ENCODE measurements around the gene CLK3.

Gene CLK3

GRCh38 chr15:74603026-74603788, 12.4 kb upstream of the CLK3 start:
- DNase-seq (ENCODE audit: low spot score) = no peak

GRCh38 chr15:74603789-74604705, 11.6 kb upstream of the CLK3 start:
- DNase-seq (ENCODE audit: low spot score) = no peak

DNA sequence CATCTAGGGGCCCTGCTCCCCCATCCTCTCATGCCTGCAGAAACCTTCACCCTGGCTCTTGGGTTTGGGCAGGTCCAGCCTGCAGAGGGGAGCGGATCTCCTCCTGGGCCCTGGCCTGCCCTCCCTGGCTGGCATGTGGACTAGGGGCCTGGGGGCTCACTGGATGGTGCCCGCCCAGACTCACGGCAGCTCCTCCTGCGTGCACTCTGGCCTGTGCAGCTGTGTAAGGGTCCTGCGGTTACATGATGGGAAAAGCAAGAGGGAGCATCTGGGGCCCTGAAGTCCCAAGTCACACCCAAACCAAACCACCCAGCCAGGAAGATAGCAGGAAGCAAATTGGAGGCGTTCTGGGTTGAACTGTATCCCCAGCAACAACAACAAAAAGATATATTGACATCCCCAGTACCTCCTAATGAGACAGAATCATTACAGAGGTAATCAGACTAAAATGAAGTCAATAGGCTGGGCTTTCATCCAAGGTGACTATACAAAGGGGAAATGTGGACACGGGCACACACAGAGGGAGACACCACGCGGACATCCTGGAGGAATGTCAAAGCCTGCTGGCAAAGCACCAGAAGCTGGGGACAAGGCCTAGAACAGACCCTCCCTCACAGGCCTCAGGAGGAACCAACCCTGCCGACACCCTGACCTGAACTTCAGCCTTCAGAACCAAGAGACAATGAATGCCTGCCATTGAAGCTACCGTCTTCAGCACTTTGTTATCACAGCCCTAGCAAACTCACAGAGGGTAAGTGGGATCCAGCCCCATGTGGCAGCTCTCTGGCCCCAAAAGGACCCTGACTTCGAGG, 10.4 kb upstream of the CLK3 start:
- DNase-seq (ENCODE audit: low spot score) = no peak

GRCh38 chr15:74605795-74606150, 9.9 kb upstream of the CLK3 start:
- DNase-seq (ENCODE audit: low spot score) = no peak

GRCh38 chr15:74608786-74609185, 6.8 kb upstream of the CLK3 start:
- no peak for DNase-seq (ENCODE audit: low spot score)

DNA sequence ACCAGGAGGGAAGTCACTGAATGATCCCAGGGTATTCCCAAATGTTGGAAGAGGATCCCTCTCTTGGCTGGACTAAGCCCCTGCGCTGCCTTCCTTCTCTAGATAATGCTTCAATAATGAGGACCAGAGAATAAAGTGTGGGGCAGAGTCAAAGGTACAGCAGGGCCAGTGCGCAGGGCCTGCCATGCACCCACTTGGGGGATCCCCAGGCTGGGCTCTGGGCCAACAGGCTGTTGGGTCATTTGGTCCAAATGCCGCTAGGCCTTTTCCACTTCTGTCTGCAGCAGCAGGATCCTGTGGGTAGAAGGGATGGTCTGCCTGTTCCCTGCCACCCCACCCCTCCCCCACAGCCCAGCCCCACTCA, 5.7 kb upstream of the CLK3 start:
- DNase-seq (ENCODE audit: low spot score) = no peak

- DNase-seq (ENCODE audit: low spot score) = no peak
Observed at GRCh38 chr15:74610302-74610951, 5.2 kb upstream of the CLK3 start.

DNA sequence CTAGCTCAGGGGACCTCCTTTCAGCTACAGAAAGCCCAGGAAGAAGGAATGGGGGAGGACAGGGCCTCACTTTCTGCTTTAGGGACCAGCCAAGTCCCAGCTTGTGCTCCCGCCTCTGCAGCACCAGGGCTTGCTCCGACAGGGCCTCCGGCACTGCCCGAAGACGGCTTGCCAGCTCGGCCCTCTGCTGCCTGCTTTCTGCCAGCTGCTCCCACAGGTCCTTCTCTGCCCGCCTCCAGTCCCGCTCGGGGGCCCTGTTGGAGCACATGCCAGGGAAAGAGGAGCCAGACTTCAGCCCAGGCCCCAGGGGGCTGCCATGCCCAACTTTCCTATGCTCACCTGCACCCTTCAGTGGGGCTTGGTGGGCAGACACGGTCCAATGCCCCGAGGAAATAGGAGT, 4.3 kb upstream of the CLK3 start:
- no peak for DNase-seq (ENCODE audit: low spot score)

DNA sequence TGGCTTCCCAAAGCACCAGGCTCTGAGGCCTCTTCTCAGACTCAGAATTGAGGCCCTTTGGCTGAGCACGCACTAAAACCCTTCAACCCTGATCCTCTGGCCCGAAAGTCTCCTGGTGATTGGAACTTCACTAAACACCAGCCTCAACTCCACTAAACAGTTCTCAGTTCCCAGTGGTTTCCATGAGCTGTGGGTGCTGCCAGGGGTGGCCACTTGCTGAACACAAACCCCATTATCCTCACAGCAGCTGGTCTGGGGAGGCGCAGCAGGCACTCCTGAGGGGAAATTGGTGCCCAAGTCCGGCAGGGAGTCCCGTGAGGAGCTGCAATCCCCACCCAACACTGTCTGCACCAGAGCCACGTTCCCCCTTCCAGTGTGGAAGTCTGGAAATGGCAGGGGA, 3.8 kb upstream of the CLK3 start:
- no peak for DNase-seq (ENCODE audit: low spot score)

- DNase-seq (ENCODE audit: low spot score) = no peak
Observed at GRCh38 chr15:74612677-74613076, 3.0 kb upstream of the CLK3 start.

- DNase-seq (ENCODE audit: low spot score) = no peak
Observed at GRCh38 chr15:74613089-74613952, 2.3 kb upstream of the CLK3 start.

DNA sequence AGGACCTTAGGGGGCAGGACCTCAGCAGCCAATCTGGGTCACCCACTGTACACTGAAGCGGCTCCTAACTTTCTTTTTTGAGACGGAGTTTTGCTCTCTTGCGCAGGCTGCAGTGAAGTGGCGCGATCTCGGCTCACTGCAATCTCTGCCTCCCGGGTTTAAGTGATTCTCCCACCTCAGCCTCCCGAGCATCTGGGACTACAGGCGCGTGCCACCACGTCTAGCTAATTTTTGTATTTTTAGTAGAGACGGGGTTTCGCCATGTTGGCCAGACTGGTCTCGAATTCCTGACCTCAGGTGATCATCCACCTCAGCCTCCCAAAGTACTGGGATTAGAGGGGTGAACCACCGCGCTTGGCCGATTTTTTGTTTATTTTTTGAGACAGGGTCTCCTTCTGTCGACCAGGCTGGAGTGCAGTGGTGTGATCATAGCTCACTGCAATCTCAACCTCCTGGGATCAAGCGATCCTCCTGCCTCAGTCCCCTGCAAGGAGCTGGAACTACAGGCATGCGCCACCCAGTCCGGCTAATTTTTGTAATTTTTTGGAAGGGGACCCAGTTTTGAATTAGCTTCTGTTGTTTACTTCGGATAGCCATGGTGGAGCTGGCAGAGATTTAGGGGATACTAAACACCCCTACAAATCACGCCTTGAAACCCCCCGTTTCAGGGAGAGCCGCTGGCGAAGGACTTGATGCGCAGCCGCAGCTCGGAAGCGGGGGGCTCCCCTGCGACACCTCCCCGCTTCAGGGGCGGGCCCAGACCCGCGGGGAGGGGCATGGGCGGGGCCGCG, 1.5 kb upstream of the CLK3 start:
- DNase-seq (ENCODE audit: low spot score) = no peak

DNA sequence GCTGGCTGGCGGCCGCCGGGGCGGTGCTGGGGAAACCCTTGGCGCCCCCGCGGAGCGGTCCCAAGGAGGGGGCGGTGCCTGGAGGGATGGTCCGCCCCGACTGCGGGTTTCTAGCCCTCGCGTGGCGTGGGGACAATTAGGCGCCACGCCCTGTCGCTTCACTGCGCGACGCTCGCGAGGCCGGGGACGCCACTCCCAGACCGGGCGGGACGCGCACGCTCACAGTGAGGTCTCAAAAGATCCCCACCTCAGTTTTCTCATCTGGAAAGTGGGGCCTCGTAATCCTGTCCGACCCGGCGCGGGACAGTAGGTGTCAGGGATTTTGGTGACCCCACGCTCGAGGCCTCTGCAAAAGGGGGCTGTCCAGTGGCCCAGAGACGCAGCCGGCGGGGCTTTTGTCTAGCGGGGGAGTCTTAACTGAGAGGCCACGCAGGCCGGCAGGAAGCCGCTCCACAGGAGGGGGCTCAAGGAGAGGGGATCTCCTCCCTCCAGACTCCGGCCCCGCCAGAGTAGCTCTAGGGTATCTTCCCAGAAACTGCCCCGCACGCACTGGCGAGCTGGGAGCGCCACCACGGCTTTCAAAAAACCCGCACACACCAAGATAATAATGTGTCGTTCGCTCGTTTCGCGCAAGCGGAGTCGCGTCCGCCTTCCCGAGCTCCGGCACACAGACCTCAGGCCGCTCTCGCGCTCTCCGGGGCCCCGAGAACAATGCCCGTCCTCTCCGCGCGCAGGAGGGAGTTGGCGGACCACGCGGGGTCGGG, 710 bp upstream of the CLK3 start:
- peak; percentile 83 for DNase-seq (ENCODE audit: low spot score)

DNA sequence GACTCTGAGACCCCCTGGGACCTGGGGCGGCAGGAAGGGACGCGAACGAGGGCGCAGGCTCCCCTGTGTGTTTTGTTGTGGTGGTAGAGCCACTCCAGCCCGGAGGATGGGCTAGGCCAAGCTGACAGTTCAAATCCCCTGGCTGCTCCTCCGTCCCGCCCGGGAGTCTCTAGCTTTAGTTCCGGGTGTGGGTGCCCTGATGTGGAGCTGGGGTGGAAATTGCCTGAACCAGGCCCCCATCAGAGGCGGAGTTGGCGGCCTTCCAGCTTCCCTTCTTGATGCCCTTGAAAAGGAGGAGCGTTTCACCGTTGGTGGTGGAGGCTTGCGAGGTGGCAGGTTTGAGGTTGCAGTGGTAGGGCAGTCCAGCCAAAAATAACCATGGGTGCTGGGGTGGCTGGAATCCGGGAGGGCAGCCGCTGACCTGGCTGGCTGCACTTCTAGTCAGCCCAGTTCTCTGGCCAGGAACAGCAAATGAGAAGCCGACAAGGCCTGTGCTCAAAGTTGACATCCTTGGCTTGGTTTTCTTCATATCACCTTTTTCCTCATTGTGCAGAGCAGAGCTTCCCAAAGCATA, 817 bp downstream of the CLK3 start:
- peak; percentile 66 for DNase-seq (ENCODE audit: low spot score)

DNA sequence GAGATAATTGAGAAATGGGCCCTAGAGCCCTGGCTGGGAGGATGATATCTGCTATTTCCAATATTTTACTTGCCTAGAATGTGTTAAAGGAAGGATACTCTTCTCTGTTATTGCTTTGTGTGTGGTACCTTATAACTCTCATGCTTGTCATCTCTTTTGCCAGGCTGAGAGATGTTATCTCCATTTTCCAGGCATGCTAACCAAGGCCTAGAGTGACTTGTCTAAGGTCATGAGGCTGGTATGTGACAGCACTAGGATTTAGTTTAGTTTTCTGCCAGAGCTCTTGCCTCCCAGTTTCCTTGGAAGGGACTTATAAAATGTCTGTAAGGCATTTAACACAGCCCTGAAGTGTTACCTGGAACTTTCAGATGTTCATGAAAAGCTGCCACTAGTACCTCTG, 1.4 kb downstream of the CLK3 start:
- DNase-seq (ENCODE audit: low spot score) = no peak

DNA sequence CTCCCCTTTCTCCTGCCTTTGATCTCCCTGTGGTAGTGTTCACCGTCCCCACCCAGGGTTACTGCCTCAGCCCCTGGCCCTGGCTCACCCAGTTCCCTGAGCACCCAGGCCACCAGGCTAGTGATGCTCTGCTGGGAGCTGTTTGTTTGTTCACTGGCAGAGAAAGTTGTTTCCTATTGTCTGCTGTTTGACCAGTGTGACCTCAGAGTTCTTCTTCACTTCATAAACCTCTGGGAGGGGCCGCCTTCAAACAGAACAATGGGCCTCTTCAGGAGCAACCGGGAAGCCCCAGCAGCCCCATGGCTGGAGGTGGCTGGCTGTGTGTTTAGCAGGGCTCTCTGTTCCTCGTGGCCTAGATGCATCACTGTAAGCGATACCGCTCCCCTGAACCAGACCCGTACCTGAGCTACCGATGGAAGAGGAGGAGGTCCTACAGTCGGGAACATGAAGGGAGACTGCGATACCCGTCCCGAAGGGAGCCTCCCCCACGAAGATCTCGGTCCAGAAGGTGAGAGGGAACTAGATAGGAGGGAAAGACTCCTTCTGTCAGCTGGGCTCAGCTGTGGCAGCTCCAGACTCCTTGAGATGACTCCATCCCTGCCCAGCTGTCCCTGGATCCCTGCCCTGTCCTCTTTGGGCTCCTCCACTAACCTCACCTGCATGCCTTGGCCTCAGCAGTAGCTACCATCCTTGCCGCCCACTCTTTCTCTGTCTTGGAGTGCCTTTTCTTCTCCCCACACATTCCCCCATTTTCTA, 3.4 kb downstream of the CLK3 start:
- no peak for DNase-seq (ENCODE audit: low spot score)

- DNase-seq (ENCODE audit: low spot score) = no peak
Observed at GRCh38 chr15:74619916-74620635, 4.4 kb downstream of the CLK3 start.
